HG03565 (cell line): ENCODE results near the gene ABCB10.
"Not testable (repeated sequence)": the region's sequence is repeated elsewhere in the genome, so short reads cannot be mapped to it uniquely, and the experiment has no call there.

Experiments
- ATAC-seq: cut with Tn5 transposase; IDR thresholded peaks from one replicate; pipeline ENCODE4 v1.9.1; 2021; ENCODE audit warnings: mild to moderate bottlenecking, moderate library complexity; ENCODE audit not compliant: unreplicated experiment

Gene ABCB10

GRCh38 chr1:229558460-229559335 is at the start of gene ABCB10:
TSS of gene ABCB10 (minus strand) at chr1:229558707. CDS start at chr1:229558652, 55 bp downstream.
- ATAC-seq = peak; percentile 75

GRCh38 chr1:229607370-229607769 is 48.9 kb upstream of the ABCB10 start:
- ATAC-seq = no peak

DNA sequence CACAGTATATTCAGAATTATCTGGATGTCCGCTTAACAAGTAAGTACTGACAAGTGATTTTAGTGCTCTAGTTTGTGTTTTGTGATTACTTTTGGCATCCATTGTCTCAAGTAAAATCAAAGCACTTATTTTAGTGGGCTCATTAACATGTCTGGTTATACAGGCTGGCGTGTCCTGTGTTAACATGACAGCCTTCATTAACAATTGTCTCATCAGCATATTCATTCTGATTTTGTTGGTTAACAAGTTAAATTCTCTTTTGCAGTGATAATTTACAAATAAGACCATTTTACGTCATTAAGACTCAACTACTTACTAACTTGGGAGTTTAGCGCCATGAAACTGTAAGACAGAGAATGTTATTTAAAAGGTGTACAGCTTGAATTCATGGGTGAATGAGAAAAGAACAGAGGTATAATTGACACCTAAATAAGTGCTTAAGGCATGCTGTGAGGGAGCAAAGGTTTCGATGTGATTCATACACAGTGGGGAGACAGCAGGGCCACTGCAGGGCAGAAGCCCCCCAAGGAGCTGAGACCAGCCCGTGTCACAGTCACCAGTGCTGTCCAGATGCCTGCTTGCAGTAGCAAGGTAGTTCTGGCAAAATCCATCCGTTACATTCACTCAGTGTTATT is 45.0 kb upstream of the ABCB10 start:
- no peak for ATAC-seq

DNA sequence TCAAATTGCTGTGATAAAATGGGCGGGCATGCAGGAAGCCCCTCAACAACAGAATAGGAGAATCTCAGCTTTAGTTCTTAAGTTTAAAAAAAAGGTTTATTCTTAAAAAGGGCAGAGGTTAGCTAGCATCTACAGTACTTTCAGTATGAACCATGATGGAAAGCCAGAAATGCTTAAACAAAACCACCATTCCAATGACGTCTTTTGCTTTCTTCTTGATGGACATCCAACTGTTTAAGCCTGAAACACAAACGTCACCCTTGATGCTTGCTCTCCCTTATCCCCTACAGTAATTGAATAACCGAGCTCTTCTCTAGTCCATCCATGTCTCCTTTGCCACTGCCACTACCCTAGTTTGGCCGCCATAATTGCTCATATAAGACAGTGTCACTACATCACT is 41.7 kb upstream of the ABCB10 start:
- ATAC-seq = no peak

GRCh38 chr1:229599218-229599954 is 40.9 kb upstream of the ABCB10 start:
- ATAC-seq = no peak

GRCh38 chr1:229597877-229598276 is 39.4 kb upstream of the ABCB10 start:
- ATAC-seq = no peak

- ATAC-seq = no peak
Observed at GRCh38 chr1:229596925-229597699, 38.6 kb upstream of the ABCB10 start.

GRCh38 chr1:229595876-229596275 is 37.4 kb upstream of the ABCB10 start:
- not testable (repeated sequence) for ATAC-seq

DNA sequence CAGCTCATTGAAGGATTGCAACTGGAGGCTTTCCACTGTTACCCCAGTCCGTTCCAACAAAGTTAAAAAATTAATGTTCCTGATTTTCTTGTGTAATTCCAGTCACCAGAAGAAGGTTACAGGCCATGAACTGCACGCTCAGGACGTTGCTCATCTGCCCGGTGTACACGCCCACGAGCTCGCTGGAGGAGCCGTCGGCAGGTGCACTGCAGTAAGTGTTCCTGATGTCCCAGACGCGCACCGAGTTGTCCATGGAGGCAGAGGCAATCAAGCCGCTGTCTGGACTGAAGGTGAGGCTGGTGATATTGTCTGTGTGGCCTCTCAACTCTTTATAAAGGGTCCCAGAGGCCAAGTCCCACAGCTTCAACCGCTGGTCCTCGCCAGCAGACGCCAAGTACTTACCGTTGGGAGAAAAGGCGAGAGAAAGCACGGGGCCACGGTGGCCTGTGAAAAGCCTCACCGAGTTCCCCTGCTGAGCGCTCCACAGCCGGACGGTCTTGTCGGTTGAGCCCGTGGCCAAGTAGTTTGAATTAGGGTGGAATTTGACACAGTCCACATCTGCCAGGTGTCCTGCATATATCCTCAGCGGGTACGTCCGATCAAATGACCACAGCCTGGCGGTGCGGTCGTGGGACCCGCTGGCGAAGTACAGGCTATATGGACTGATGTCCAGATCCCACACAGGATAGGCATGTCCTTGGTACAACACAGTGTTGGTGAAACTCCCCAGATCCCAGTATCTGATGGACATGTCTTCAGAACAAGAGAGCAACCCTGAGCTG is 35.9 kb upstream of the ABCB10 start:
- ATAC-seq = no peak

DNA sequence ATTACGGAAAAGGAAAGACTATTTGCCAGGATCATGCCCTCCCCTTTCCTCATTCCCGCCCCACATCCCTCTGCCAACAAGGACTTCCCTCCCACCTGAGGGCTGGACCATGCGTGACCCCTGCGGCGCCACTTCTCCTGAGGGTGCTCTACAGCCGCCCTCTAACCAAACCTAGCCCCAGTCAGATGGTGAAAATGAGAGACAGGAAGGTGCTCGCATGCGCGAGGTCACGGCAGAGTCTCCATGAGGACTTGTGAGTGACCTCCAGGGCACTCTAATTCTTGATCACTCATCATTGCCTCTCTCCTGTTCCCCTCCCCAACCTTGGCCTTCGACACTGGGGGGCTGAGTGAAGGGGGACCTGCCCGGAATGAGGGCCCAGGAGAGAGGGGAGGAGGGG is 35.3 kb upstream of the ABCB10 start:
- no peak for ATAC-seq

GRCh38 chr1:229590119-229590518 is 31.6 kb upstream of the ABCB10 start:
- ATAC-seq = no peak

DNA sequence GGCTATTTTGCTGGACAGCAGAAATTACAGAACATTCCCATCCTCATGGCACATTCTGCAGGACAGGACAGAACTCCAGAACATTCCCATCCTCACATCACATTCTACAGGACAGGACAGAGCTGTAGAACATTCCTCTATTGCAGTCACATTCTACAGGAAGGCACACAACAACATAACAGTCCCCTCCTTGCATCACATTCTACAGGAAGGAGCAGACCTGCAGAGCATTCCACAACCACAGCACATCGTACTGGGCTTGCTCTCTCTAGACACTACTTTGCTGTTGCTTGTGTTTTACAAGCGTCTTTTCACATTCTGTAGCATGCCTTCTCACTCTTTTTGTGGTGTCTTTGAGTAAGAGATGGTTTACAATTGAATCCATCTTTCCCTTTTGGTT is 26.8 kb upstream of the ABCB10 start:
- ATAC-seq = no peak

GRCh38 chr1:229582715-229583114 is 24.2 kb upstream of the ABCB10 start:
- no peak for ATAC-seq

DNA sequence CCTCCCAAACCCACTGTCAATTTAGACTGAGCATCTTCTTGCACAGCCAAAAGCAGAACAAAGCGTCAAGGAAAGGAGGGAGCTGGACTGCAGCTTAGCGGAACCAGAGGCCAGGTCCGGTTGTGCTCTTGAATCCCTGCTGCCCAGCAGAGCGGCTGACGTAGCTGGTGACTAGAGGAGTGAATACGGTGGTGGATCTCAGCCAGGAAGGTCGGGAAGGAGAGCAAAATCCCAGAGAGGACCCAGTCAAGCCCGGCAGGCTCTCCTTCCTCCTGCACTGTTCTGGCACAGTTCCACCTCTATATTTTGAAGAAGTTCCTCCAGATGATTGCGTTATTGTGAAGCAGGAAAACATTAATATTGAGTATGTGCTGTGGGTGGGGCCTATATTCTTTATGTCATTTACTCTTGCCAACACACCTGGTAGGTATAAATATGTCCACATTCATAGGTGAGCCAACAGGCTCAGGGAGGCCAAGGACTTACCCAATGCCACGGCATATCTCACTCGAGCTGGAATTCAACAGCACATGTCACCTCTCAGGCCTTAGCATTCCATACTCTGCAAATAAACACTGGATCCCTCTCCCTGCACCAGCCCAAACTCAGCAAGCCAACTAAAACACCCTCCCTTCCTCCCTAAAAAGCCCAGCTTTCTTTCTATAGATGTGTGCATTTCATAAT is 23.6 kb upstream of the ABCB10 start:
- ATAC-seq = no peak

GRCh38 chr1:229581485-229581884 is 23.0 kb upstream of the ABCB10 start:
- no peak for ATAC-seq

DNA sequence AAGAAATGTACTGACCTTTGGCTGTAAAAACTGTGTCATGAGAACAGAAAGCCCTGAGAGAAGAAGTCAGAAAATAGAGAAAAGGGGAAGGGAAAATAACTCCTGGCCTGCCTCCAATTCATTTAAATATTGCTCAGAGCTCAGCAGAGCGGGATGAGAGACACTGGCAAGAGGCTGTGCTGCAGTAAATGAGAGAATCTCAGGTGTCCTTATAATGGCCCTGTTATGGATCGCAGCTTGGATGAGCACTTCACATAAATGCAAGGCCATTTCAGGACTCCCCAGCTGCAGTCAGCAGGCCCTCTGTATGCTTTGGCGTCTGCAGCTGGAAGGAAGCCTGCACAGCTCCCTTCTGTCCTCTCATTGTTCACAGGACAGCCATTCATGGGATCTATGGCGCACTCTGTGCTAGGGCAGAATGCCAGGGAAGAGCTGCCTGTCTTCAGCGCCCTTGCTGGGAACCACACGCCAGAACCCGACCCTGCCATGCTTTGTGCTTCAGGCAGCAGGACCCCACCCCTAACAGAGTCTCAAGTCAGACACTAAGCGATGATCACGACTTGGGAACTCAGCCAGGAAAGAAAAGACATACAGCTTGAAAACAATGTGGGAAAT is 20.7 kb upstream of the ABCB10 start:
- peak; percentile 73 for ATAC-seq

DNA sequence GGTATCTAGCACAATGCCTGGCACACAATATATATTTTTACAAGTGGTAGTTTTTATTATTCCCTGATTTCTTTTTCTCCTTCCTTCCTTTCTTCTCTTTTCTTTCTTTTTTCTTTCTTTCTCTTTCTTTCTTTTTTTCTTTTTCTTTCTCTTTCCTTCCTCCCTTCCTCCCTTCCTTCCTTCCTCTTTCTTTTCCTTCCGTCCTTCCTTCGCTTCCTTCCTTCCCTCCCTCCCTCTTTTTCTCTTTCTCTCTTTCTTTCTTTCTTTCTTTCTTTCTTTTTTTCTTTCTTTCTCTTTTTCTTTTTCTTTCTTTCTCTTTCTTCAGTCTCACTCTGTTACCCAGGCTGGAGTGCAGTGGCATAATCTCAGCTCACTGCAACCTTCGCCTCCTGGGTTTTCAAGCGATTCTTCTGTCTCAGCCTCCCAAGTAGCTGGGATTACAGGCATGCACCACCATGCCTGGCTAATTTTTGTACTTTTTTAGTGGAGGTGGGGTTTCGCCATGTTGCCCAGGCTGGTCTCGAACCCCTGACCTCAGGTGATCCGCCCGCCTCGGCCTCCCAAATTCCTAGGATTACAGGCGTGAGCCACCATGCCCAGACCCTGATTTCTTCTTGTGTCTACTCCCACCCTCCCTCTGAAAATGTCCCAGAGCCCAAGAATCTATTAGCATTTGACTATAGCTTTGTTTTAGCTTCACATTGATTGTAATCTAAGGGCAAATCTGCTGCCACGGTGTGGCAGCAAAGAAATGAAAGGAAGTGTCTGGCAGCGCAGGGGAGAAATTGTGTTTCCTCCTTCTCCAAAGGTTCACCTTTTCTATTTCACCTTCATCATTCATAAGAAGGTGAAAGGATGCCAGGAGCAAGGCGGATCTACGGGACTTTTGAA is 19.9 kb upstream of the ABCB10 start:
- ATAC-seq = peak; percentile 28
